CD4-positive, alpha-beta T cell treated with Interleukin-6 at 100 ng/mL for 8 hours (primary cell): ENCODE measurements around the gene FBXL13.
"Not testable (repeated sequence)": the region's sequence is repeated elsewhere in the genome, so short reads cannot be mapped to it uniquely, and the experiment has no call there.

Source experiments
- DNase-seq: peaks from one replicate; pipeline ENCODE4 v3.0.0-alpha.2; 2020; ENCODE audit warnings: mixed read lengths, low spot score

FBXL13 gene

DNA sequence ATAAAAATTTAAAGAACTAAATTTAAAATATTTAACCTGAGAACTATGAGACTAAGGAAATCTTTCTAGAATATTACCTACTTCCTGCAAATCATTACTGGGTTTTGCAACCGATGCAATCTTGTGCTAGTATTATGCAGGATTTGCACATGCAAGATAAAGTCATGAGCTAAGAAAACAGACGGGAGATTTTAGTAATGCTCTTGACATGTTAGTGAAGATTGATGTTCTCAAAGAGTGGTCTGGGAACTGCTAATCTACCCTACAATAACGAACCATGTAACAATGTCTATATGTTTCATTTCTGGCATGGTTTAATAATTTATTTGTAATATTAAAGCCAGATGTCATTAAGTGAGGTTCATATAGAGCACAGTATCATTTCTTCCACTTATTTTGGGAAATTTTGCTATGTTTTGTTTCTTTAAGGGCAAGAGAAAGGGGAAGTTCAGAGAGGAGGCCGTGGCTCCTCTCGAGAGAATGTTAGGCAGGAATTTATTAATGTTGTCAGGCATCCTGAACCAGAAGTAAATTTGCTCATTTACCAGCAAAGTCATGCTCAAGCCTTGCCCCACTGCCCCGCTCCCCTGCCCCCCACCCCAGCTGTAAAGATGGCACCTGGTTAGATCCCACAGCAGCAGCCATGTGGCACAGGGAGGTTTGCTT, 139.0 kb downstream of the FBXL13 start:
- DNase-seq, result no peak

DNA sequence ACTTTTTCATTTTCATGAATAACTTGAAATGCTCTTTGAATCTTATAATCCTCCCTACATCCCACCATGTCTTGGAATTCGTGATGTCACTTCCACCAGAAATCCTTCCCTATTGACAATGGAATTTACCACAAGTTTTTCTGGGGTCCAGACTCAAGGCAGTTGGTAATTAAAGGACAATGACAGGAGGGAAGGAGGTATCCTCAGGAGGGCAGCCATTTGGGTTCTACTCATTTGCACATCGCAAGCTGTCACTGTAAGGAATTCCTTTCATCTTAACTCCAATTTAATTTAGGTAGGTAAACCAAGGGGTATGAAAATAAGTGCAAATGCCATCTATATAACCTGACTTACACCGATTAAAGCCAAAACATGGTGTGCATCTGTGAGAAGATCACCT, 139.9 kb downstream of the FBXL13 start:
- DNase-seq, result no peak

- DNase-seq, result no peak
These were observed 140.4 kb downstream of the FBXL13 start for GRCh38 chr7:102934239-102934638.

DNA sequence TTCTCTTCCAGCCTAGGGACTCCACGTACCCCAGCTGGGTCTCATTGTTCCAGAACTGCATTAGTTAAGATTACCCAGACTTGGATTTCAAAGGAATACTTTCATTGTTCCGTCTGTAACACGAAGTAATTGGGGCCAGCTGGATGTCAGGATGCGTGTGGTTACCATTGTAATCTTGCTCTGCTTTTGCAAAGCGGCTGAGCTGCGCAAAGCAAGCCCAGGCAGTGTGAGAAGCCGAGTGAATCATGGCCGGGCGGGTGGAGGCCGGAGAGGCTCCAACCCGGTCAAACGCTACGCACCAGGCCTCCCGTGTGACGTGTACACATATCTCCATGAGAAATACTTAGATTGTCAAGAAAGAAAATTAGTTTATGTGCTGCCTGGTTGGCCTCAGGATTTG, 140.8 kb downstream of the FBXL13 start:
- no peak for DNase-seq

DNA sequence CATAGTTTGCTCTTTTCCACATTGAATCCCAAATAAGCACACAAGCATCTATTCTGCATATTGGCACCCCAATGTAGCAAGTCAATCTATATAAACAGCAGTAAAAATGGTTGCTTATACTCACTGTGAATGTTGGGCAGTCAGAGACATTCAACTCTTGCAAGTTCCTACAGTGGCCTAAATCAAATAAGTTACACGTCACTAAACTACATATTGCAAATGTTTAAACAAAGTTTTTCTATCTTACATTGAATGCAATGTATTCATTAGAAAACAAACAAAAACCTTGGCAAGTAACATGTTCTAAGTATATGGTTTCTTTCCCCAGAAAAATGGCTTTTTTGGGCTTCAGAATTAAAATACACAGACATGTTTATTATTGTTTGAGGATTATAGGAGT, 142.8 kb downstream of the FBXL13 start:
- no peak for DNase-seq

DNA sequence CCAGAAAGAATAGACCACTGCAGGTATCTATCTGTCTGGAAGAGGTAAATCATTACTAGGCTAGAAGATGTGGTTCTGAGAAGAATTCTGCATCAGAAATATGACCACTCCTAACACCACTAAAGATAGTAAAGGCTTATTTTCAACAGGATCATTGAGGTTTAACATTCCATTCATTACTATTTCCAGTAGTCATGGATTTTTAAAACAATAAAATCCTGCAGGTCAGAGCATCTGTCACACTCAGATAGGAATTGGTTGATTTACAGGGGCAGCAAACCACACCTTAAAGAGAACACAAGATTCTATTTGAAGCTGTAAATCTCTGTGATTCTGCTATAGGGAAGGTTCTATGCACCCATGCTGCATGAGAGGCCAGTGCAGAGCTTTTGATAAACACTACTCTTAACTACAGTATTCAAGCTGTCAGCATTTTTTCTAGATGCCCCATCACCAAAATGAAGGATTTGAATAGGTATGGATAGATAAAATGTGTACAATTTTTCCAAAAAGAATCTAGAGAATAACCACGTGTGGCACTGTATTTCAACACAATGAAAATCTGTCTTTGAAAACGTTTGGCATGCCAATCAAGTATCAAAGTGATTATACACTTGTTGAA, 147.2 kb downstream of the FBXL13 start:
- DNase-seq, result no peak

GRCh38 chr7:102926783-102927140, 147.8 kb downstream of the FBXL13 start:
- no peak for DNase-seq

GRCh38 chr7:102925976-102926782, 148.4 kb downstream of the FBXL13 start:
- no peak for DNase-seq

DNA sequence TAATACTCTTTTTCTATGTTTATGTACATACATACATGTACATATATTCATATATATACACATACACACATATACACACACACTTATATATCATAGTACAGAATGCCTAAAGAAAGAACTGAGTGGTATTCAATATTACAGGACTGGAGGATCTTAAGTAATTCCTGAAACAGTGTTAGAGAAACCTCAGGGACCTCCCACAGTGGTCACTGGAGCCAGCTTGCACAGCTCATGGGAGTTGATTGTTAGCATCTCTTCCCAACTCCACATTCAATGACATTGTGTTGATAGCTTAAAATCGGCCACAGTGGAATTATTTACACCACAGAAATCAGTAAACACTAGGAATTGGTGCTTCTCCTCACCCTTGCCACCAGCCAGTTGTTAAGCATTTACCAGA, 155.8 kb downstream of the FBXL13 start:
- no peak for DNase-seq

DNA sequence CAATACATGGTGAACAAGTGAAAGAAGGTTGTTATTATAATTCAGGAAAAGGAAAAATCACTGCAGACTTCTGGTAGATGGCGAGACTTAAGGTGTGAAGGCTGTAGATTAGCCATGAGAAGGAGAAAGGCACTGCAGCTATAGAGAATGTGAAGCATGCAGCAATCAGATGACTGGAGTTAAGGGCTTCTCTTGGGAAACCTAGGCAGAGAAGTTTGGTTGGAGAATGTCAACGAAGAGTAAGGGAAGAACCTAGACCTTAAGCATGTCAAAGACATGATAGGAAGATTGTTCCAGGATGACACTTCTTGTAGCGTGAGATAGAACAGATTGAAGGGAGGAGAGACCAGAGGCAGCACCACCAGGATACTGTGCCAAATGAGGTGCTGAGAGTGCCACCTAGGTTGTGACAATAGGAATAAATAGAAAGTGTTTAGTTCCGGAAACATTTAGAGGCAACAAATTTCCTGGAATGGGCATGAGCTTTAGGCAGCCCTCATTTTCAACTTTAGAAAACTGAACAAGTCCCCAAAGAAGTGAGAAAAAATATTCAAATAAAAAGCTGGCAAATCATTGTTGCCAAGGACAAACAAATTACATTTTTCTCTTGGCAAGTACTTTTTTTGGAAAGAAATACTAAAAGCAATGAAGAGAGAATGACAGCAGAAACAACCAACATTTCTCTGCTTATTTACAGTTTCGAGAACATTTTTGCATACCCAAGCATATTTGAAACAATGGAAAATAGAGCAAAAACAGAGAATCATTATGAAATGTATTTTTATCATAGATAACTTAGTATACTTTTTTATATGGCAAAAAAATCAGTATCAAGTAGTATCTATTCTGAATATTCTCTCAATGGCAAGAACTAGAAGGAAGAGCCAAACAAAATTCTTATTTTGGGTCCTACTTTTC, 156.9 kb downstream of the FBXL13 start:
- DNase-seq, result no peak

- DNase-seq, result no peak
These were observed 157.7 kb downstream of the FBXL13 start for GRCh38 chr7:102916881-102917280.

DNA sequence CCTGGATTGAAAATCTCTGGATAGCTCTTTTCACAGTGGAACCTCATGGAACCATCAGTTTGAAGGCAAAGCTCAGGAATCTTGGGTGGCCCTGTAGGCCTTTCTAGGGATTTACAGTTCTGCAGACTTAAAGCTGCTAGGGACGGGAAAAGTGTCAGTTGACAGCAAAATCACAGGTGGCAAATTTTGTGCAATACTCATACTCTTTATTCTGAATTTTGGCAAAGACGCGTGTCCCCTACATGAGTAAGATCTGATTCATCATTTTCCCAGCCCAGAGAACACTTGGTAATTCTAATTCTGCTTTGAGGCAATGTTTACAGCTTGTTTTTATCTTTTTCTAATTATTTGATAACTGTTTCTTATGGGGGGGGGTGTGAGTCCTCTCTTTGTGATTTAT, 158.2 kb downstream of the FBXL13 start:
- DNase-seq, result no peak

DNA sequence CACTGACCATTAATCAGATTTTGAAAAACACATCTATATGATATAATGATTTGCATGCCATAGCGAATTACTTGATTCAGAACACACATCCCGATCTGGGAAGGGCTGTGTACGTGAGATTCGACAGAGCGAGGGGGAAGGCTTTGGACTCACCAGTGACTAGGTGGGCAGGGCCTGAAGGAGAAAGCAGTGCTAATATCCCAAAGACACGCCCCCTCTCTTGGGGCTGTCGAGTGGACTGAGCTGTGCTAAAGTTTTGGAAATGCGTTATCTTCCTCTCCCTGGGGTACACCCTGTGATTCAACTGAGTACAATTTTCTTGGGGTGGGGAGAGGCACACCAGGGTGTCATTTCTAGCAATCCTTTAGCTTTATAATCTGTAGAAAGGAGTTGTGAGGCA, 160.0 kb downstream of the FBXL13 start:
- DNase-seq, result no peak

DNA sequence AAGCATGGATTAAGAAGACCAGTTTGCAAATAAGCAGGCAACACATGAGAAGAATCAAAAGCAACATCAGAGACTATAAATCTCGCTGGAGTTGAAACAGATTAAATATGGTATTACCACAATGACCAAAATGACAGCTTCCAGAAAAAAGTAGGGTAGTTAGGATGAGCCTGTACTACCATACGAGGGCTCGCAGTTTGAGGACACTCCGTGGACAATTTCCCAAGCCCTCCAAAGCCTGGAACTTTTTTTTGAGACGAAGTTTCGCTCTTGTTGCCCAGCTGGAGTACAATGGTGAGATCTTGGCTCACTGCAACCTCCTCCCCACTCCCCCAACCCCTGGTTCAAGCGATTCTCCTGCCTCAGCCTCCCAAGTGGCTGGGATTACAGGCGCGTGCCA, 160.8 kb downstream of the FBXL13 start:
- no peak for DNase-seq

GRCh38 chr7:102912742-102913141, 161.9 kb downstream of the FBXL13 start, which contains the start of gene LRRC17:
LRRC17 (plus strand) TSS chr7:102913000; CDS start chr7:102933914, 20,914 bp downstream.
- DNase-seq, result no peak

DNA sequence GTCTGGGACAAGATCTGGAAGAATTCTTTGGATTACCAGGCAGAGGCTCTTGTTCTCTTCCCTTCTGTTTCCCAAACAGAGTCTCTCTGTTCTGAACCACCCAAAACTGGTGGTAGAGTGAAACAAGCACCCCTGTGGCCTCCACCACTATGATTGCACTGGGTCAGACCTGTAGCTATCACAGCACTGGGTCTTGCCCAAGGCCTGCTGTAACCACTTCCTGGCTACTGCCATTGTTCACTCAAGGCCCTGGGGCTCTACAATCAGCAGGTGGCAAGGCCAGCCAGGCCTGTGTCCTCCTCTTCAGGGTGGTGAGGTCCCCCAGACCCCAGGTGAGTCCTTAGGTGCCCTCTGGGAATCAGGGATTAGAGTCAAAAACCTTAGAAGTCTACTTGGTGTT, 165.9 kb downstream of the FBXL13 start:
- DNase-seq, result no peak

DNA sequence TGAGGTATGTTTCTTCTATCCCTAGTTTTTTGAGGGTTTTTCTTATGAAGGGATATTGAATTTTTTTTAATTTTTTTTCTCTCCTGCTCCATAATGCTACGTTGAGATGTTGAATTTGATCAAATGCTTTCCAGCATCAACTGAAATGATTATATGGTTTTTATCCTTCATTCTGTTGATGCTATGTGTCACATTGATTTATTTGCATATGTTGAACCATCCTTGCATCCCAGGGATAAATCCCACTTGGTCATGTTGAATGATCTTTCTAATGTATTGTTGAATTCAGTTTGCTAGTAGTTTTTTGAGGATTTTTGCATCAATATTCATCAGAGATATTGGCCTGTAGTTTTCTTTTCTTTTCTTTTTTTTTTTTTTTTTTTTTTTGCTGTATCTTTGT, 171.0 kb downstream of the FBXL13 start:
- not testable (repeated sequence) for DNase-seq

DNA sequence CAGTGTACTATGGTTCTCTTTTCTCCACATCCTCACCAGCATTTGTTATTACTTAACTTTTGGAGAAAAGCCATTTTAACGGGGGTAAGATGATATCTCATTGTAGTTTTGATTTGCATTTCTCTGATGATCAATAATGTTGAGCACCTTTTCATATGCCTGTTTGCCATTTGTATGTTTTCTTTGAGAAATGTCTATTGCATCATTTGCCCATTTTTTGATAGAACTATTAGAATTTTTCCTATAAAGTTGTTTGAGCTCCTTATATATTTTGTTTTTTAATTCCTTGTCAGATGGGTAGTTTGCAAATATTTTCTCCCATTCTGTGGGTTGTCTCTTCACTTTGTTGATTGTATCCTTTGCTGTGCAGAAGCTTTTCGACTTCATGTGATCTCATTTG, 172.5 kb downstream of the FBXL13 start:
- DNase-seq, result not testable (repeated sequence)

DNA sequence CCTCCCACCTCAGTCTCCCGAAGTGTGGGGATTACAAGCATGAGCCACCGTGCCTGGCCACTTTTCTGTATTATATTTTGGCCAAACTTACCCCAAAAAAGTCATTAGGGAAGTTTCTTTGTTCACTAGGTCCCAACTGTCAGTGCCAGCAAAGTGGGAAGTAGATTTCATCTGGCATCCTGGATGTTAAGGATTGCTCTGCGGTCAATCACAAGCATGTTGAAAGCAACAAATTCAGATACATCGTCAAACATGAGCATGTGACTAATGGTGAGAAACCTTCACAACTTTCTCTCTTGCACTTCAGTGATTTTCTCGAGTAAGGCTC, 176.1 kb downstream of the FBXL13 start:
- no peak for DNase-seq

DNA sequence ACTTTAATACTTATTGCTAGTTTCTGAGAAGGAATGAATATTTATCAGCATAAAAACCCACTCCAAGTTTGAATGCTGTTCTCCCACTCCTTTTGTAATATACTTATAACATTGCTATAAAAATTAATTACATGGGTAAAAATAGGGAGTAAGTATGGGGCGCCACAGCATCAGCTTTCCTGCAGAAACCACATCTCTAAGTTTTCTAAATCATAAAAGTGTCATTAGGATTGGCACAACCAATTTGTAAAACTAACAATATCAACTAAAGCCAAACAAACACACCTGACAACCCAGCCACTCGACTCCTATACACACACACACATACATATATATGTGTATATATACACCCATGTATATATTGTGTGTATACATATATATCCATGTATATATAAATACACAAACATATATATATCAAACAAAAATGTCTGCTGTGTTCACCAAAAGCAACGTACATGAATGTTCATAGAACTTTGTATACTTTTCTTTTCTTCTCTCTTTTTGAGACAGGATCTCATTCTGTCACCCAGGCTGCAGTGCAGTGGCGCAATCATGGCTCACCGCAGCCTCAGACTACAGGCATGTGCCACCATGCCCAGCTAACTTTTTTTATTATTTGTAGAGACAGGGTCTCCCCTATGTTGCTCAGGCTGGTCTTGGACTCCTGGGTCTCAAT, 176.6 kb downstream of the FBXL13 start:
- DNase-seq, result no peak

DNA sequence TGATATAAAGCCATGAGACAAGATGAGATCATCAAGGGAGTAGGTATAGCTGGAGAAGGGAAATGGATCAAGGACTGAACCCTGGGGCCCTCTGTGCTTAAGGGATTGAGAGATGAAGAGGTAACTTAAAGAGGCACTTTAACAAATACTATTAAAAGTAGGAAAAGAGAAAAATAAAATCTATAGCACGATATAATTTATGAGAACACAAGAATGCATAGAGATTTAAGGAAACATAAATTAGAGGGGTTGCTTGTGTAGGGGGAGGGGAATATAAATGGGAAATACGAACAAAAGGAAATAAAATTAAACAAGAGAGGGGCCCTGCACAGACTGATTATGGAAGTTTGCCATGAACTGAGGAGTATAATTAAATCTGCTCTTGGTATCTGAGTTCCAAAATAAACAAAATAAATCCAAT, 177.4 kb downstream of the FBXL13 start:
- no peak for DNase-seq

GRCh38 chr7:102896585-102896984, 178.0 kb downstream of the FBXL13 start:
- DNase-seq, result no peak
